Neural progenitor cell (in vitro differentiated cells): ENCODE results near the gene RUVBL2. TPM values are rescaled to one million over a fixed set of nuclear protein-coding genes. Genes with fewer than 3 reads are reported as not detected.

Experiments used
- DNase-seq: peaks from one replicate; pipeline ENCODE4 v3.0.0-alpha.2; 2016; ENCODE audit warnings: low spot score
- H2AFZ ChIP-seq: fragments of 200-600 bp; sonication (generic); replicated peaks from 2 replicates; pipeline ENCODE4 v1.6.1; 2016; ENCODE audit warnings: antibody characterized with exemption
- H3F3A ChIP-seq: fragments of 200-600 bp; sonication (generic); 2 replicates; pipeline ENCODE4 v1.6.1; 2016; ENCODE audit warnings: antibody characterized with exemption, low read depth
- H3K27ac ChIP-seq: fragments of 200-600 bp; sonication (generic); 2 replicates; pipeline ENCODE4 v1.5.1; 2016; ENCODE audit warnings: mild to moderate bottlenecking
- H3K27me3 ChIP-seq: fragments of 200-600 bp; sonication (generic); 2 replicates; pipeline ENCODE4 v1.6.1; 2016; ENCODE audit warnings: mild to moderate bottlenecking, moderate library complexity
- H3K36me3 ChIP-seq: fragments of 200-600 bp; sonication (generic); 2 replicates; pipeline ENCODE4 v1.5.1; 2016
- H3K4me1 ChIP-seq: fragments of 200-600 bp; sonication (generic); 2 replicates; pipeline ENCODE4 v1.6.1; 2016; ENCODE audit warnings: mixed run types
- H3K4me2 ChIP-seq: fragments of 200-600 bp; sonication (generic); 2 replicates; pipeline ENCODE4 v1.6.1; 2016
- H3K4me3 ChIP-seq: fragments of 200-600 bp; sonication (generic); 2 replicates; pipeline ENCODE4 v1.5.1; 2016
- H3K79me2 ChIP-seq: fragments of 200-600 bp; sonication (generic); 2 replicates; pipeline ENCODE4 v1.6.1; 2016; ENCODE audit warnings: low read depth
- H3K9ac ChIP-seq: fragments of 200-600 bp; sonication (generic); 2 replicates; pipeline ENCODE4 v1.6.1; 2016
- H3K9me3 ChIP-seq: fragments of 200-600 bp; sonication (generic); 2 replicates; pipeline ENCODE4 v1.5.1; 2016; ENCODE audit warnings: low read depth
- H4K20me1 ChIP-seq: fragments of 200-600 bp; sonication (generic); 2 replicates; pipeline ENCODE4 v1.6.1; 2016; ENCODE audit warnings: low read depth
- H3K27ac Mint-ChIP-seq: 3 replicates; pipeline ENCODE4 v1.8.0; 2021; ENCODE audit warnings: mixed read lengths
- H3K27me3 Mint-ChIP-seq: 2 replicates; pipeline ENCODE4 v1.8.0; 2022; ENCODE audit warnings: low read depth, mild to moderate bottlenecking, inconsistent platforms, moderate library complexity, mixed read lengths; ENCODE audit not compliant: insufficient read depth
- H3K36me3 Mint-ChIP-seq: 3 replicates; pipeline ENCODE4 v1.8.0; 2021; ENCODE audit warnings: mixed read lengths
- H3K4me1 Mint-ChIP-seq: 3 replicates; pipeline ENCODE4 v1.8.0; 2021; ENCODE audit warnings: mixed read lengths
- H3K4me3 Mint-ChIP-seq: 3 replicates; pipeline ENCODE4 v1.8.0; 2021; ENCODE audit warnings: mild to moderate bottlenecking, moderate library complexity, mixed read lengths
- H3K9me3 Mint-ChIP-seq: 3 replicates; pipeline ENCODE4 v1.8.0; 2020; ENCODE audit warnings: mixed read lengths
- CTCF ChIP-seq: fragments of 200-600 bp; sonication (generic); IDR thresholded peaks from 2 replicates; pipeline ENCODE4 v1.5.1; 2017; ENCODE audit warnings: antibody characterized with exemption, mild to moderate bottlenecking
- EZH2 ChIP-seq: fragments of 200-600 bp; sonication (generic); IDR thresholded peaks from 2 replicates; pipeline ENCODE4 v1.6.1; 2017; ENCODE audit warnings: antibody characterized with exemption, mild to moderate bottlenecking, moderate library complexity
- EZH2phosphoT487 ChIP-seq: fragments of 200-600 bp; sonication (generic); IDR thresholded peaks from 2 replicates; pipeline ENCODE4 v1.6.1; 2017; ENCODE audit warnings: antibody characterized with exemption
- total RNA-seq: library from RNA; depleted of rRNA; stranded (reverse); fragments of >200 nt; gene quantifications from 2 replicates; pipeline ENCODE4 v1.2.3, GENCODE V29; 2015; ENCODE audit warnings: low replicate concordance

The RUVBL2 gene
- total RNA-seq, 1 donor from 2014 or later: 67.0 TPM

- H3K27me3 ChIP-seq: no peaks in the 10 kb centered on the region
- no peaks in the 10 kb centered on the region for H3K36me3 ChIP-seq
- H3K4me1 ChIP-seq: peaks cover 16% of the 10 kb centered on the region
- peaks cover 62% of the 10 kb centered on the region for H3K79me2 ChIP-seq
- no peak for TF ChIP-seq EZH2phosphoT487
- no peak for TF ChIP-seq EZH2
- TF ChIP-seq CTCF: no peak
- H3K4me1 Mint-ChIP-seq: peaks cover 28% of the 10 kb centered on the region
- H3K36me3 Mint-ChIP-seq: peaks cover 15% of the 10 kb centered on the region
- peak overlapping the region; percentile 88 for H3K27ac Mint-ChIP-seq
- H3K4me3 Mint-ChIP-seq: peak overlapping the region; percentile 100
- H3F3A ChIP-seq: peaks cover 17% of the 10 kb centered on the region
- DNase-seq: peak; percentile 69
- peak overlapping the region; percentile 54 for H3K27ac ChIP-seq
- H3K4me3 ChIP-seq: peak overlapping the region; percentile 91
- no peak overlapping the region for H2AFZ ChIP-seq
- H4K20me1 ChIP-seq: peaks cover 20% of the 10 kb centered on the region
- H3K9ac ChIP-seq: peak overlapping the region; percentile 71
- H3K4me2 ChIP-seq: peak overlapping the region; percentile 92
- H3K9me3 Mint-ChIP-seq: no peaks in the 10 kb centered on the region
- peaks cover 4% of the 10 kb centered on the region for H3K27me3 Mint-ChIP-seq
- no peaks in the 10 kb centered on the region for H3K9me3 ChIP-seq
These were observed 1.7 kb upstream of the RUVBL2 start for GRCh38 chr19:48991873-48992580.

GRCh38 chr19:48992581-48993174, 1.0 kb upstream of the RUVBL2 start:
- H3K9me3 ChIP-seq: no peaks in the 10 kb centered on the region
- H3K9ac ChIP-seq: peak overlapping the region; percentile 71
- DNase-seq: no peak
- Mint-ChIP-seq H3K4me1 (peaks cover 26% of the 10 kb centered on the region), H3K36me3 (peaks cover 11% of the 10 kb centered on the region), H3K27me3 (peaks cover 4% of the 10 kb centered on the region), H3K9me3 (no peaks in the 10 kb centered on the region), H3K4me3 (peak overlapping the region; percentile 100), H3K27ac (peak overlapping the region; percentile 88)
- H3K4me1 ChIP-seq: peaks cover 16% of the 10 kb centered on the region
- peaks cover 17% of the 10 kb centered on the region for H3F3A ChIP-seq
- TF ChIP-seq EZH2 (no peak), CTCF (no peak), EZH2phosphoT487 (no peak)
- peaks cover 21% of the 10 kb centered on the region for H4K20me1 ChIP-seq
- H2AFZ ChIP-seq: peak overlapping the region; percentile 40
- peak overlapping the region; percentile 92 for H3K4me2 ChIP-seq
- H3K4me3 ChIP-seq: peak overlapping the region; percentile 91
- peaks cover 69% of the 10 kb centered on the region for H3K79me2 ChIP-seq
- H3K27ac ChIP-seq: peak overlapping the region; percentile 54
- no peaks in the 10 kb centered on the region for H3K27me3 ChIP-seq
- H3K36me3 ChIP-seq: no peaks in the 10 kb centered on the region

GRCh38 chr19:48994035-48994386, 324 bp downstream of the RUVBL2 start:
- peaks cover 17% of the 10 kb centered on the region for H3F3A ChIP-seq
- Mint-ChIP-seq H3K27ac (peak overlapping the region; percentile 96), H3K4me1 (peaks cover 23% of the 10 kb centered on the region), H3K9me3 (no peaks in the 10 kb centered on the region), H3K27me3 (peaks cover 4% of the 10 kb centered on the region), H3K36me3 (peaks cover 4% of the 10 kb centered on the region), H3K4me3 (peak overlapping the region; percentile 100)
- no peak overlapping the region for H3K27ac ChIP-seq
- peak overlapping the region; percentile 80 for H3K9ac ChIP-seq
- TF ChIP-seq EZH2 (no peak), CTCF (no peak), EZH2phosphoT487 (no peak)
- no peaks in the 10 kb centered on the region for H3K9me3 ChIP-seq
- H4K20me1 ChIP-seq: peaks cover 35% of the 10 kb centered on the region
- no peak overlapping the region for H2AFZ ChIP-seq
- DNase-seq: no peak
- peak overlapping the region; percentile 99 for H3K4me2 ChIP-seq
- H3K79me2 ChIP-seq: peaks cover 76% of the 10 kb centered on the region
- H3K27me3 ChIP-seq: no peaks in the 10 kb centered on the region
- peaks cover 16% of the 10 kb centered on the region for H3K4me1 ChIP-seq
- peak overlapping the region; percentile 91 for H3K4me3 ChIP-seq
- H3K36me3 ChIP-seq: no peaks in the 10 kb centered on the region
